Liver (tissue), 3 donors: ENCODE results near the gene C4A.

Experiments used
- RAD21 ChIP-seq, 2 donors: IDR thresholded peaks; 2 replicates each; pipeline ENCODE4 v1.6.1; 2016; ENCODE audit warnings: antibody characterized with exemption in 2 of 2, mild to moderate bottlenecking in 2 of 2
- TF ChIP-seq, protein P1 (sequence below): fragments of 150-350 bp; IDR thresholded peaks from 2 replicates; pipeline ENCODE4 v1.5.1; 2017; ENCODE audit warnings: improper control_type of control experiment, low read depth, low read length; ENCODE audit not compliant: missing input control
- TF ChIP-seq, protein P2 (sequence below): IDR thresholded peaks from 2 replicates; pipeline ENCODE4 v1.6.1; 2016; ENCODE audit warnings: antibody characterized with exemption
- TF ChIP-seq, protein P3 (sequence below): IDR thresholded peaks from 2 replicates; pipeline ENCODE4 v1.6.1; 2016; ENCODE audit warnings: antibody characterized with exemption, mild to moderate bottlenecking
- donor health status: healthy.
- donor health status: healthy.

DNA sequence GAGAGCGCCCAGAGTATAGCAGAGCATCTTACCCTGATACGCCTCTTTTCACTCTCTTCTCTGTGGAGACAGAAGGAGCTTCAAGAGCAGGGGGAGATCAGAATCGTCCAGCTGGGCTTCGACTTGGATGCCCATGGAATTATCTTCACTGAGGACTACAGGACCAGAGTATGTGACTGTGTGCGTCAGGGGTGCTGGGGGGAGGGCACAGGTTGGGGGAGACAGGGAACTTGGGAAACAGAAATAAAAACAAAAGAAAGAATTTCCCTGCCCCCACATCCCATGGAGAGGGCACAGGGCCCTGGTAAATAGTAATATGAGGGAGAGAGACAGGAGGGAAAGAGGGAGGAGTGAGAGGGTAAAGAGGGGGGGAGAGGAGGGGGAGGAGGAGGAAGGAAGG, 3.0 kb upstream of the C4A start:
- TF ChIP-seq, protein P1, sequence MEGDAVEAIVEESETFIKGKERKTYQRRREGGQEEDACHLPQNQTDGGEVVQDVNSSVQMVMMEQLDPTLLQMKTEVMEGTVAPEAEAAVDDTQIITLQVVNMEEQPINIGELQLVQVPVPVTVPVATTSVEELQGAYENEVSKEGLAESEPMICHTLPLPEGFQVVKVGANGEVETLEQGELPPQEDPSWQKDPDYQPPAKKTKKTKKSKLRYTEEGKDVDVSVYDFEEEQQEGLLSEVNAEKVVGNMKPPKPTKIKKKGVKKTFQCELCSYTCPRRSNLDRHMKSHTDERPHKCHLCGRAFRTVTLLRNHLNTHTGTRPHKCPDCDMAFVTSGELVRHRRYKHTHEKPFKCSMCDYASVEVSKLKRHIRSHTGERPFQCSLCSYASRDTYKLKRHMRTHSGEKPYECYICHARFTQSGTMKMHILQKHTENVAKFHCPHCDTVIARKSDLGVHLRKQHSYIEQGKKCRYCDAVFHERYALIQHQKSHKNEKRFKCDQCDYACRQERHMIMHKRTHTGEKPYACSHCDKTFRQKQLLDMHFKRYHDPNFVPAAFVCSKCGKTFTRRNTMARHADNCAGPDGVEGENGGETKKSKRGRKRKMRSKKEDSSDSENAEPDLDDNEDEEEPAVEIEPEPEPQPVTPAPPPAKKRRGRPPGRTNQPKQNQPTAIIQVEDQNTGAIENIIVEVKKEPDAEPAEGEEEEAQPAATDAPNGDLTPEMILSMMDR: no peak
- no peak for TF ChIP-seq RAD21 (IDR thresholded peaks at IDR 0.05)
- TF ChIP-seq, protein P2, sequence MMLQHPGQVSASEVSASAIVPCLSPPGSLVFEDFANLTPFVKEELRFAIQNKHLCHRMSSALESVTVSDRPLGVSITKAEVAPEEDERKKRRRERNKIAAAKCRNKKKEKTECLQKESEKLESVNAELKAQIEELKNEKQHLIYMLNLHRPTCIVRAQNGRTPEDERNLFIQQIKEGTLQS: no peak
- TF ChIP-seq, protein P3, sequence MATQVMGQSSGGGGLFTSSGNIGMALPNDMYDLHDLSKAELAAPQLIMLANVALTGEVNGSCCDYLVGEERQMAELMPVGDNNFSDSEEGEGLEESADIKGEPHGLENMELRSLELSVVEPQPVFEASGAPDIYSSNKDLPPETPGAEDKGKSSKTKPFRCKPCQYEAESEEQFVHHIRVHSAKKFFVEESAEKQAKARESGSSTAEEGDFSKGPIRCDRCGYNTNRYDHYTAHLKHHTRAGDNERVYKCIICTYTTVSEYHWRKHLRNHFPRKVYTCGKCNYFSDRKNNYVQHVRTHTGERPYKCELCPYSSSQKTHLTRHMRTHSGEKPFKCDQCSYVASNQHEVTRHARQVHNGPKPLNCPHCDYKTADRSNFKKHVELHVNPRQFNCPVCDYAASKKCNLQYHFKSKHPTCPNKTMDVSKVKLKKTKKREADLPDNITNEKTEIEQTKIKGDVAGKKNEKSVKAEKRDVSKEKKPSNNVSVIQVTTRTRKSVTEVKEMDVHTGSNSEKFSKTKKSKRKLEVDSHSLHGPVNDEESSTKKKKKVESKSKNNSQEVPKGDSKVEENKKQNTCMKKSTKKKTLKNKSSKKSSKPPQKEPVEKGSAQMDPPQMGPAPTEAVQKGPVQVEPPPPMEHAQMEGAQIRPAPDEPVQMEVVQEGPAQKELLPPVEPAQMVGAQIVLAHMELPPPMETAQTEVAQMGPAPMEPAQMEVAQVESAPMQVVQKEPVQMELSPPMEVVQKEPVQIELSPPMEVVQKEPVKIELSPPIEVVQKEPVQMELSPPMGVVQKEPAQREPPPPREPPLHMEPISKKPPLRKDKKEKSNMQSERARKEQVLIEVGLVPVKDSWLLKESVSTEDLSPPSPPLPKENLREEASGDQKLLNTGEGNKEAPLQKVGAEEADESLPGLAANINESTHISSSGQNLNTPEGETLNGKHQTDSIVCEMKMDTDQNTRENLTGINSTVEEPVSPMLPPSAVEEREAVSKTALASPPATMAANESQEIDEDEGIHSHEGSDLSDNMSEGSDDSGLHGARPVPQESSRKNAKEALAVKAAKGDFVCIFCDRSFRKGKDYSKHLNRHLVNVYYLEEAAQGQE: no peak
